Smooth muscle cell (in vitro differentiated cells): ENCODE measurements around the gene LDB3. TPM values are rescaled to one million over a fixed set of nuclear protein-coding genes. Genes with fewer than 3 reads are reported as not detected.

Experiments
- DNase-seq: peaks from one replicate; lab custom pipeline; 2025; ENCODE audit not compliant: unreplicated experiment; lab: John Stamatoyannopoulos, UW
- H2AFZ ChIP-seq: fragments of 200-600 bp; sonication (generic); 2 replicates; pipeline ENCODE4 v1.6.0; 2016; ENCODE audit warnings: antibody characterized with exemption, low read depth, mild to moderate bottlenecking
- H3F3A ChIP-seq: fragments of 200-600 bp; sonication (generic); 2 replicates; pipeline ENCODE4 v1.6.0; 2017; ENCODE audit warnings: antibody characterized with exemption, low read depth
- H3K27ac ChIP-seq: fragments of 200-600 bp; sonication (generic); 2 replicates; pipeline ENCODE4 v1.5.1; 2016; ENCODE audit warnings: low read depth, mild to moderate bottlenecking
- H3K27me3 ChIP-seq: fragments of 200-600 bp; sonication (generic); 2 replicates; pipeline ENCODE4 v1.6.1; 2016; ENCODE audit warnings: low read depth, mild to moderate bottlenecking
- H3K36me3 ChIP-seq: fragments of 200-600 bp; sonication (generic); 2 replicates; pipeline ENCODE4 v1.5.1; 2016; ENCODE audit warnings: low read depth
- H3K4me1 ChIP-seq: fragments of 200-600 bp; sonication (generic); 2 replicates; pipeline ENCODE4 v1.5.1; 2016; ENCODE audit warnings: low read depth
- H3K4me2 ChIP-seq: fragments of 200-600 bp; sonication (generic); 2 replicates; pipeline ENCODE4 v1.6.0; 2016; ENCODE audit warnings: mild to moderate bottlenecking
- H3K4me3 ChIP-seq: fragments of 200-600 bp; sonication (generic); 2 replicates; pipeline ENCODE4 v1.5.1; 2016; ENCODE audit warnings: mild to moderate bottlenecking
- H3K79me2 ChIP-seq: fragments of 200-600 bp; sonication (generic); 2 replicates; pipeline ENCODE4 v1.6.0; 2016; ENCODE audit warnings: low read depth, mild to moderate bottlenecking
- H3K9ac ChIP-seq: fragments of 200-600 bp; sonication (generic); 2 replicates; pipeline ENCODE4 v1.6.0; 2016; ENCODE audit warnings: low read depth
- H3K9me3 ChIP-seq: fragments of 200-600 bp; sonication (generic); replicated peaks from 2 replicates; pipeline ENCODE4 v1.5.1; 2016; ENCODE audit warnings: low read depth
- H4K20me1 ChIP-seq: fragments of 200-600 bp; sonication (generic); 2 replicates; pipeline ENCODE4 v1.6.0; 2016; ENCODE audit warnings: low read depth
- WGBS: methylation state at CpG from one replicate; pipeline ENCODE4 v1.1.7; 2016; ENCODE audit warnings: low lambda C conversion rate; 5-methylcytosine and 5-hydroxymethylcytosine counted together
- polyA plus RNA-seq: library from polyadenylated mRNA; unstranded; fragments of >200 nt; fragmentation: Nextera tagmentation; extraction: Ambion mirVana; gene quantifications from 2 replicates; pipeline ENCODE4 v1.2.1, GENCODE V29; 2016
- total RNA-seq: library from RNA; depleted of rRNA; stranded (reverse); fragments of >200 nt; gene quantifications from 2 replicates; pipeline ENCODE4 v1.2.3, GENCODE V29; 2014
- TF ChIP-seq, protein P1 (sequence below): fragments of 200-600 bp; sonication (generic); IDR thresholded peaks from 2 replicates; pipeline ENCODE4 v1.5.1; 2017; ENCODE audit warnings: borderline replicate concordance, mild to moderate bottlenecking, antibody characterized with exemption; ENCODE audit not compliant: insufficient read depth, poor library complexity, severe bottlenecking

The LDB3 gene
- total and polyA plus RNA-seq, 2 experiments from 2014 or later: 0.31 to 0.61 TPM

DNA sequence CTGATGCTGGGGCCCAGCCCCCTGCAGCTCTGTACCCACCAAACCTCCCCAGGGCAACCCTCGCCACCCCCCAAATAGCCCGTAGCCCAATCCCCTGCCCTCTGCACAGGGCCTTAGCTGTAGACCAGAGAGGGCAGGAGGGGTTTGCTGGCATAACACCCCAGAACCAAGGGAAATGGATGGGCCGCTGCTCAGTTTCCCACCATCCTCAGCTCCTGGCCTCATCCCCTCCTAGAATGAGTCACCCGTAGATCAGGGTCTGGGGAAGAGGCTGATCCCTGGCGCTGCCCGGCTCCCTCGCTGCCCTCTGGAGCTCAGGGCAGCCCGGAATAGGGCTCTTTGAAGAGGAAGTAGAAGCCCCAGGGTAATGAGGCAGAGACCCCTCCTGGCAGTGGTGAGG lies 31.2 kb downstream of the LDB3 start:
- WGBS: 87% methylated on average over 8 of the region's 8 CpGs

DNA sequence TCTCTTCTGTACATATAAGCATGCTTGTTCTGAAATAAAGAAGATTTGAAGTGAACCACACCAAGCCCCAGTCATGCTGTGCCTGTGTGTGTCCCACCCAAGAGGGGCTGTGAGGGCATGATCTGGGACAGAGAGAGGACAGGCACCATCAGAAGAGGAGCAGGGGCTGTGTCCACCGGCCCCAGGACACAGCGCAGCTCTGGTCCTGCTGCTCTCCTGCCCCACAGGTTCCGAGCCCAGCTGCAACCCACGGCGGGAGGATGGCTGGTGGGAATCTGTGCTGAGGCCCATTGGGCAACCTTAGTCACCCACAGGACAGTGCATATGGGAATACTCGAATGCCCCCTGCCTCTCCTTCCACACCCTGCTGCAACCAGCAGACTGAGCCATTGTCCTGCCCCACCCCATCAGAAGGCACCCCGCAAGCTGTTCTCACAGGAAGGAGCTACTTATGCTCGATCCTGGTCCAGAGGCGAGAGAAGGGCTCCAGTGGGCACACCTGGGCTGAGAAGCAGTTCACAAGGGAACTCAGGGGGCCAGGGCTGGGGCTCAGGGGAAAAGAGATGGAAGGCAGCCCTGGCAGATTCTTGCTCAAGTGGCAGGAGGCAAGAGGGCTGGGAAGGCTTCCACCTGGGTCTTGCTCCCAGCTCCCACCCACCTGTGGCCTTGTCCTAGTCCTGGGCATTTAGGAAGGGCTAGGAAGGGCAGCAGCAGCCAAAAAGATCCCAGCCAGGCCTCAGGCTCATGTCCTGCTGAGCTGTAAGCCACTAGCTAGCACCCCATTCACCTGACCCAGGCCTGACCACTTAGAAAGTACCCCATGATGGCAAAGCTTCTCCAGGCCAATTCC lies 31.9 kb downstream of the LDB3 start:
- H3K4me2 ChIP-seq: no peak overlapping the region
- no peak for DNase-seq

More for the DNA sequence above, 31.2 kb downstream of the LDB3 start:
- Histone ChIP-seq H3K79me2 (no peaks in the 10 kb centered on the region), H3K4me3 (no peak overlapping the region), H3K27ac (no peak overlapping the region), H4K20me1 (no peaks in the 10 kb centered on the region), H3K36me3 (no peaks in the 10 kb centered on the region), H3F3A (no peaks in the 10 kb centered on the region), H2AFZ (no peak overlapping the region), H3K27me3 (no peaks in the 10 kb centered on the region), H3K4me1 (no peaks in the 10 kb centered on the region), H3K4me2 (no peak overlapping the region), H3K9ac (no peak overlapping the region), H3K9me3 (no peaks in the 10 kb centered on the region)
- TF ChIP-seq, protein P1, sequence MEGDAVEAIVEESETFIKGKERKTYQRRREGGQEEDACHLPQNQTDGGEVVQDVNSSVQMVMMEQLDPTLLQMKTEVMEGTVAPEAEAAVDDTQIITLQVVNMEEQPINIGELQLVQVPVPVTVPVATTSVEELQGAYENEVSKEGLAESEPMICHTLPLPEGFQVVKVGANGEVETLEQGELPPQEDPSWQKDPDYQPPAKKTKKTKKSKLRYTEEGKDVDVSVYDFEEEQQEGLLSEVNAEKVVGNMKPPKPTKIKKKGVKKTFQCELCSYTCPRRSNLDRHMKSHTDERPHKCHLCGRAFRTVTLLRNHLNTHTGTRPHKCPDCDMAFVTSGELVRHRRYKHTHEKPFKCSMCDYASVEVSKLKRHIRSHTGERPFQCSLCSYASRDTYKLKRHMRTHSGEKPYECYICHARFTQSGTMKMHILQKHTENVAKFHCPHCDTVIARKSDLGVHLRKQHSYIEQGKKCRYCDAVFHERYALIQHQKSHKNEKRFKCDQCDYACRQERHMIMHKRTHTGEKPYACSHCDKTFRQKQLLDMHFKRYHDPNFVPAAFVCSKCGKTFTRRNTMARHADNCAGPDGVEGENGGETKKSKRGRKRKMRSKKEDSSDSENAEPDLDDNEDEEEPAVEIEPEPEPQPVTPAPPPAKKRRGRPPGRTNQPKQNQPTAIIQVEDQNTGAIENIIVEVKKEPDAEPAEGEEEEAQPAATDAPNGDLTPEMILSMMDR: no peak
- no peak for DNase-seq

DNA sequence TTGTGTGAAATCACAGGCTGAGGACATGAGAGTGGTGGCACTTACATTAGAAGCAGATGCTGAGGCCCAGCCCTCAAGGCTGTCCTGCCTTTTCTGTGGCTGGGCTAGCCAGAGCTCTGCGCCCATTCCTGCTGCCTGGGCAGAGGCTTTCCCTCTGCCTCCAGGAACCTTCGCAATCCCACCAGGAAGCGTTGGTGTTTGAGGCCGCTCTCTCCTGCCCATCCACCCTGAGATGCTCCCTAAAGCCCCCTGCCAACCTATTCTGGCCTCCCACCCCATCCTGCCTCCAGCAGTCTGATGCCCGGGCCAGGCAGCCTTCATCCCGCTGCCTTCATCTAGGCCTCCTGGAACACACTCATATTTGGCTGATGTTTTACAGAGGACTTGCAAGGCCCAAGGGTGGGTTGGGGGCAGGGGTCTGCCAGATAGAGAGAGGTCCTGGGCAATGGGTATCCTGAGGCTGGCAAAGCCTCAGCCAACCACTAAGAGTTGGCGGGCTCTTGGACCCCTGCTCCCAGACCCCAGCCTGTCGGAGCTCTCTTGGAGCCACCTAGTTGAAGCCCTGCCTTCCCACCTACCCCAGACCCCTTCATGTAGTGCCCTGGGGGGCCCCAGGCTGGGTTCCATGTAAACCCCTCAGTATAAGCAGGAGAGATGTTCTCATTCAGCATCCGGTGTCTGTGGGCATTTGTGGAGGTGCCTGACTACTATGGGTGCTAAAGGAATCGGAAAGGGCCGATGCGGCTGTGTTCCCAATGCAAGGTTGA lies 32.7 kb downstream of the LDB3 start:
- Histone ChIP-seq H3K4me1 (no peaks in the 10 kb centered on the region), H4K20me1 (no peaks in the 10 kb centered on the region), H3K27me3 (no peaks in the 10 kb centered on the region), H3K4me2 (no peak overlapping the region), H3K27ac (no peak overlapping the region), H3K9ac (no peak overlapping the region), H3K79me2 (no peaks in the 10 kb centered on the region), H3F3A (no peaks in the 10 kb centered on the region), H3K9me3 (no peaks in the 10 kb centered on the region), H3K36me3 (no peaks in the 10 kb centered on the region), H2AFZ (no peak overlapping the region), H3K4me3 (no peak overlapping the region)
- TF ChIP-seq, protein P1: no peak
- 96% methylated on average over 12 of the region's 12 CpGs for WGBS
- no peak for DNase-seq

More for the DNA sequence above, 31.9 kb downstream of the LDB3 start:
- Histone ChIP-seq H3K36me3 (no peaks in the 10 kb centered on the region), H3K9ac (no peak overlapping the region), H3F3A (no peaks in the 10 kb centered on the region), H2AFZ (no peak overlapping the region), H3K4me3 (no peak overlapping the region), H4K20me1 (no peaks in the 10 kb centered on the region), H3K4me1 (no peaks in the 10 kb centered on the region), H3K27ac (no peak overlapping the region), H3K27me3 (no peaks in the 10 kb centered on the region), H3K9me3 (no peaks in the 10 kb centered on the region), H3K79me2 (no peaks in the 10 kb centered on the region)
- TF ChIP-seq, protein P1: no peak
- 91% methylated on average over 9 of the region's 9 CpGs for WGBS
